ENCODE measurements around the gene SUN5. TPM values are rescaled to one million over a fixed set of nuclear protein-coding genes. Genes with fewer than 3 reads are reported as not detected.

Gene SUN5
- total and polyA plus RNA-seq, 9 donors, result not detected

GRCh38 chr20:33020278-33021161 lies 16.3 kb upstream of the SUN5 start:
- Histone ChIP-seq H3K9me3 (replicated peaks; ENCODE audit: control insufficient read depth, low read depth, low read length) (no peaks in the 10 kb centered on the region), H3K36me3 (ENCODE audit: control insufficient read depth, insufficient read depth, low read length) (no peaks in the 10 kb centered on the region), H3K27ac (ENCODE audit: low read length) (no peak overlapping the region), H3K27me3 (ENCODE audit: control insufficient read depth, insufficient read depth, low read length) (peaks cover 8% of the 10 kb centered on the region), H3K4me1 (ENCODE audit: control insufficient read depth, insufficient read depth, low read length) (no peaks in the 10 kb centered on the region), H3K4me3 (ENCODE audit: low read length) (no peak overlapping the region)
- no peak for DNase-seq
- WGBS (ENCODE audit: insufficient coverage), result 80% methylated on average over 16 of the region's 18 CpGs

DNA sequence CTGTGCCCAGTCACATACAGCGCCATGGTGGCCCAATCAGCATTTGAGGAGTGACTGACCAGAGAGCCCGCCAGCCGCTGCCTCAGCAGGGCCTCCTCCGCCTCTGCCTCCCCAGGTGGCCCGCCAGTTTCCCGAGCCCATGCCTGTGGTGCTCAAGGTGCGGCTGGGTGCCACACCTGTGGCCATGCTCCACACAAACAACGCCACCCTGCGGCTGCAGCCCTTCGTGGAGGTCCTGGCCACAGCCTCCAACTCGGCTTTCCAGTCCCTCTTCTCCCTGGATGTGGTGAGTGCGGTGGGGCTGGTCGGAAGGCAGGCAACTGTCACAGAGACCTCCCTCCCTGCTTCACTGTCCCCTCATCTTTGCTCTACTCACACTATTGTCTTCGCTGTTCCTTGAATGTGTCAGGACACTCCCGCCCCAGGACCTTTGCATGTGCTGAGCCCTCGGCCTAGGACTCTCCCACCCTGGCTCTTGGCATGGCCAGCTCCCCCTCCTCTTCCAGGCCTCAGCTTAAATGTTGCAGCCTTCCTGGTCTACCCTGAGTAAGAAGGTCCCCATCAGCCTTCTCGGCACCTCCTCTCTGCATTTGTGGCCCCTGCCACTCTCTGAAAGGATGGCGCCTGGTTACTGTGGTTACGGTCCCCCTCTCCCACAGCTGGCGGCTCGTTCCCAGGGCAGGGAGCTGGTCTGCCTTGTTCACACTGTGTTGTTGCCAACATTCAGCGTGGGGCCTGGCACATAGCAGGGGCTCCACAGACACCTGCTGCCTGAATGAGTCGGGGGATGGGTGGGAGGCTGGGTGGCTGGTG lies 15.4 kb upstream of the SUN5 start:
- no peaks in the 10 kb centered on the region for H3K4me1 ChIP-seq (ENCODE audit: control insufficient read depth, insufficient read depth, low read length)
- H3K9me3 ChIP-seq (replicated peaks; ENCODE audit: control insufficient read depth, low read depth, low read length), result no peaks in the 10 kb centered on the region
- H3K36me3 ChIP-seq (ENCODE audit: control insufficient read depth, insufficient read depth, low read length), result no peaks in the 10 kb centered on the region
- H3K4me3 ChIP-seq (ENCODE audit: low read length), result no peak overlapping the region
- H3K27me3 ChIP-seq (ENCODE audit: control insufficient read depth, insufficient read depth, low read length), result peaks cover 10% of the 10 kb centered on the region
- DNase-seq, result no peak
- no peak overlapping the region for H3K27ac ChIP-seq (ENCODE audit: low read length)
- 89% methylated on average over 18 of the region's 23 CpGs for WGBS (ENCODE audit: insufficient coverage)

DNA sequence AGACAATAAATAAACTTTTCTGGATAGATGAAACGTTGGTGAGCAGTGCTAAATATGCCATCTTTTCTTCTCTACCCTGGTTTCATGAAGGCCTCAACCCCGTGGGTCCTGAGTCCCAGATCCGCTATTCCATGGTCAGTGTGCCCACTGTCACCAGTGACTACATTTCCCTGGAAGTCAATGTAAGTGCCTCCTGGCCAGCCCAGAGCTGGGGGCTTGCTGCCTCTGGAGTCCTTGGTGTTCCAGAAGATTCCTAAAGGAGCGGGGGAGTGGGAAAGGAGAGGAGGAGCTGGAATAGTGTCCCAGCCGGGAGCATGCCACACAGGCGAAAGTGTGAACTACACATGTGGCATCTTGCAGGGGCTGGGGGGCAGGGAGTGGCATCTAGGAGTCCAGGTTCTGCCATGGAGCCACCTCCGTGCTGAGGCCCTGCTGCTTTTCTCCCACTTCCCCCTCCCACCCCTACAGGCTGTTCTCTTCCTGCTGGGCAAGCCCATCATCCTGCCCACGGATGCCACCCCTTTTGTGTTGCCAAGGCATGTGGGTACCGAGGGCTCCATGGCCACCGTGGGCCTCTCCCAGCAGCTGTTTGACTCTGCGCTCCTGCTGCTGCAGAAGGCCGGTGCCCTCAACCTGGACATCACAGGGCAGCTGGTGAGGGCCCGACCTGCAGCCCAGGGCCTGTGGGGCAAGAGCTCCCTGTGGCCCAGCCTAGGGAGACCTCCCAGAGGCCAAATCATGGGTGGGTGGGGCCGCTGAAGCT lies 14.1 kb upstream of the SUN5 start:
- Histone ChIP-seq H3K4me1 (ENCODE audit: control insufficient read depth, insufficient read depth, low read length) (no peaks in the 10 kb centered on the region), H3K36me3 (ENCODE audit: control insufficient read depth, insufficient read depth, low read length) (no peaks in the 10 kb centered on the region), H3K9me3 (replicated peaks; ENCODE audit: control insufficient read depth, low read depth, low read length) (no peaks in the 10 kb centered on the region), H3K4me3 (ENCODE audit: low read length) (no peak overlapping the region), H3K27me3 (ENCODE audit: control insufficient read depth, insufficient read depth, low read length) (peaks cover 11% of the 10 kb centered on the region), H3K27ac (ENCODE audit: low read length) (no peak overlapping the region)
- DNase-seq, result no peak
- WGBS (ENCODE audit: insufficient coverage), result 65% methylated on average over 13 of the region's 14 CpGs

DNA sequence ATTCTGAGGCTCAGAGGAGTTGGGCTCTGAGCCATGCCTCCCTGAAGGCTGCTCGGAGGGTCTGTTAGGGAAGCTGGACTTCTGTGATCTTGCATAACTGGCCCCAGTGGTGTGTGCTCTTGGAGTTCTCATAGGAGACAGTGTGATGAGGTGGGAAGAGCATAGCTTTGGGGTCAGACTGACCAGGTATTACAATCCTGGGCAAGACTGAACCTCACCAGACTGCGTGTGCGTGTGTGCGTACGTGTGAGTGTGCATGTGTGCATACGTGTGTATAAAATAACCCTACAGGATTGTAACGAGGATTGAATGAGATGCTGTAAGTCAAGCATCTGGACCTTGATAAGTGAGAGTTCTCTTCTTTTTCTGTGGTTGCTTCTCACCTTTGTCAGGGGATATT lies 13.3 kb upstream of the SUN5 start:
- DNase-seq, result no peak
- Histone ChIP-seq H3K27me3 (ENCODE audit: control insufficient read depth, insufficient read depth, low read length) (peaks cover 11% of the 10 kb centered on the region), H3K4me3 (ENCODE audit: low read length) (no peak overlapping the region), H3K27ac (ENCODE audit: low read length) (no peak overlapping the region), H3K36me3 (ENCODE audit: control insufficient read depth, insufficient read depth, low read length) (no peaks in the 10 kb centered on the region), H3K4me1 (ENCODE audit: control insufficient read depth, insufficient read depth, low read length) (no peaks in the 10 kb centered on the region), H3K9me3 (replicated peaks; ENCODE audit: control insufficient read depth, low read depth, low read length) (no peaks in the 10 kb centered on the region)
- 72% methylated on average over 7 of the region's 7 CpGs for WGBS (ENCODE audit: insufficient coverage)

GRCh38 chr20:33016581-33017109 lies 12.4 kb upstream of the SUN5 start:
- no peak for DNase-seq
- H3K27me3 ChIP-seq (ENCODE audit: control insufficient read depth, insufficient read depth, low read length), result peaks cover 11% of the 10 kb centered on the region
- WGBS (ENCODE audit: insufficient coverage), result 79% methylated on average over 4 of the region's 7 CpGs
- no peaks in the 10 kb centered on the region for H3K9me3 ChIP-seq (replicated peaks; ENCODE audit: control insufficient read depth, low read depth, low read length)
- H3K36me3 ChIP-seq (ENCODE audit: control insufficient read depth, insufficient read depth, low read length), result no peaks in the 10 kb centered on the region
- no peak overlapping the region for H3K27ac ChIP-seq (ENCODE audit: low read length)
- H3K4me1 ChIP-seq (ENCODE audit: control insufficient read depth, insufficient read depth, low read length), result no peaks in the 10 kb centered on the region
- H3K4me3 ChIP-seq (ENCODE audit: low read length), result no peak overlapping the region

DNA sequence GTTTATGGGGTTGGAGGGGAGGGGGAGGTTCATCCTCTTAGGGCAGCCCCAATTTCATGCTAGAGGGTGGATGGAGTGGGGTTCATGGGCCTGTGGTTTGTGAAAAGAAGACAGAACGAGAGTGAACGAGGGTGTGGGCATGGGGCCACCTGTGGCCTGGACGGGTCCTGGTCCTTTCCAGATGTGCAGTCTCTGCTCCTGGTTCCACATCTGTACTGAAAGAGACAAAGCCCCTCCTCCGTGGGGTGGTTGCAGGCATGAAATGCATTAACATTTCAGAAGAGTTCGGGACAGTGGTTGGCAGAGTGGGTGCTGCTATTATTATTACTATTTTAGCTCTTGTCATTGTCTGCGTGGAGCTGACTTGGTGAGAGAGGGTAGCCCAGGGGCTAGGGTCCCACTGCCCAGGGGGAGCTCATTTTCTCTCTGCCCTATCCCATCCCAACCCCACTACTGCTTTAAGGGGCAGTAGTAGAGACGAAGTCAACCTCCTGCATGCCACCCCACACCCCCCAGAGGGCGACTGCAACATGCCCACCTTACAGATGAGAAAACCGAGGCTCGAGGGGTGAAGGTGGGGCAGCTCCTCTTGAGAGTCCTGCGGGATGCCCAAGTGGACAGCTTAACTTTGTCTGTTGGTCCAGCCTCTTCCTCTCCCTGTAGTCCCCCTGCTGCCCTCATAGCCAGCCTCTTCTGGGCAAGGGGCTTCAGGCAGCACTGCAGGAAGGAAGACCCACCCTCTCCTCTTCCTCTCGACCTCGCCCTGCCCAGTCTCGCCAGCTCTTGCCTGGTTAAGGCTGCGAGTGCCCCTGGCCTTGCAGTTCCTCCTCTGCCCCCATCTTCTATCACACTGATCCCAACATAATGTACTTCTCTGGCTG lies 11.7 kb upstream of the SUN5 start:
- WGBS (ENCODE audit: insufficient coverage), result 63% methylated on average over 12 of the region's 15 CpGs

DNA sequence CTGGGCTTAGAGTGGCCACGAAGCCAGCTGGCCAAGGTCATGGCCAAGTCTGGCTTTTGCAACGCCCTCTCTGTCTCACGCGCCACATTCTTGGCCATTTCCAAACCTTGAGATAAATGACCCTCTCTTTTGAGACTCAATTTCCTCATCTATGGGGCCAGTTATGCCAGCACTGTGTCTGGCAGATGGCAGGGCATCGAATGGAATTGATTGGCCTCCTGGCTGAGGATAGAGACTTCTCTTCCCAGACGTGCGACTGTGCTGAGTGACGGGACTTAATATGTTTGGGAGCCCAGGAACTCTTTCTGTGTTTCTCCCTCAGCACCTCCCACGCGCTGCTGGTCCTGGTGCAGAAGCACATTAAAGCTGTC lies 10.9 kb upstream of the SUN5 start:
- DNase-seq, result no peak
- 61% methylated on average over 9 of the region's 10 CpGs for WGBS (ENCODE audit: insufficient coverage)
- Histone ChIP-seq H3K9me3 (replicated peaks; ENCODE audit: control insufficient read depth, low read depth, low read length) (no peaks in the 10 kb centered on the region), H3K36me3 (ENCODE audit: control insufficient read depth, insufficient read depth, low read length) (no peaks in the 10 kb centered on the region), H3K4me3 (ENCODE audit: low read length) (no peak overlapping the region), H3K4me1 (ENCODE audit: control insufficient read depth, insufficient read depth, low read length) (no peaks in the 10 kb centered on the region), H3K27me3 (ENCODE audit: control insufficient read depth, insufficient read depth, low read length) (peaks cover 11% of the 10 kb centered on the region), H3K27ac (ENCODE audit: low read length) (no peak overlapping the region)

More for the DNA sequence above, 11.7 kb upstream of the SUN5 start:
- no peaks in the 10 kb centered on the region for H3K4me1 ChIP-seq (ENCODE audit: control insufficient read depth, insufficient read depth, low read length)
- no peak overlapping the region for H3K4me3 ChIP-seq (ENCODE audit: low read length)
- no peaks in the 10 kb centered on the region for H3K36me3 ChIP-seq (ENCODE audit: control insufficient read depth, insufficient read depth, low read length)
- no peak overlapping the region for H3K27ac ChIP-seq (ENCODE audit: low read length)
- peaks cover 11% of the 10 kb centered on the region for H3K27me3 ChIP-seq (ENCODE audit: control insufficient read depth, insufficient read depth, low read length)
- no peak for DNase-seq
- no peaks in the 10 kb centered on the region for H3K9me3 ChIP-seq (replicated peaks; ENCODE audit: control insufficient read depth, low read depth, low read length)

DNA sequence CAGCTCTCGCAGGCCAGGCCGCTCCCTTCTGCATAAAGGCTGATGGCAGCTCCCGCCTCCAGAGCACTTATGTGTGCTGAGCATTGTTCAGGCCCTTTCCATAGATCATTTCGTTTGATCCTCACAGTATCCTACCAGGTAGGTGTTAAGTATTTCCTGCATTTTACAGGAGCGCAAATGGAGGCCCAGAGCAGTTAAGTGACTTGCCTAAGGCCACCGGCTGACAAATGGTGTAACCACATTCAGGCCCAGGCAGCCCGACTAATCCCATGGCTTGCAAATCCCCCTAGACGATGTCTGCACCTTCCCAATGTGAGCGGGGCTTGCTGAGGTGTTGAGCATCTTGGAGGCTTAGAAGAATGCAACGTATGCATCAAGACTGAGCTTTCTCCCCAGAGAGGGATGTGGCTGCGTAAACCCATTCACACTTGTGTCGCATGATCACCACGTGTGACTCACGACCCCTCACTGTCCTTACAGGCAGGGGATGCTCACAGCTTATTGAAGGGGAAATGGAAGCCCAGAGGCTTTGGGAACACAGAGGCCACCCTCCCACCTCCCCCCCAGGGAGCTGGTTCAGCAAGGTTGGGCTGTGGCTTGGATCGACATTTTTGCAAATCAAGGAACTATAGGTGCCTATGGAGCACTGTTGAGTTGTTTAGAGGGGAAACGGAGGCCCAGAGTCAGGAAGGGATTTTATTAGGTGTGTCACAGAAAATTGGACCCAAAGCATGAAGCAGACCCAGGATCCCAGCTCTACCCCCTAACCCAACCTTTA lies 10.3 kb upstream of the SUN5 start:
- no peaks in the 10 kb centered on the region for H3K4me1 ChIP-seq (ENCODE audit: control insufficient read depth, insufficient read depth, low read length)
- 17% methylated on average over 2 of the region's 16 CpGs for WGBS (ENCODE audit: insufficient coverage)
- DNase-seq, result no peak
- H3K27me3 ChIP-seq (ENCODE audit: control insufficient read depth, insufficient read depth, low read length), result peaks cover 11% of the 10 kb centered on the region
- H3K27ac ChIP-seq (ENCODE audit: low read length), result no peak overlapping the region
- H3K9me3 ChIP-seq (replicated peaks; ENCODE audit: control insufficient read depth, low read depth, low read length), result no peaks in the 10 kb centered on the region
- H3K36me3 ChIP-seq (ENCODE audit: control insufficient read depth, insufficient read depth, low read length), result no peaks in the 10 kb centered on the region
- no peak overlapping the region for H3K4me3 ChIP-seq (ENCODE audit: low read length)
